Measurements from ENCODE around the gene REL. TPM values are rescaled to one million over a fixed set of nuclear protein-coding genes. Genes with fewer than 3 reads are reported as not detected.

REL gene
- total RNA-seq, 1 experiment from 2014 or later = 23.4 TPM

GRCh38 chr2:60948926-60949579 lies 67.7 kb downstream of the REL start:
- H3K36me3 Mint-ChIP-seq (ENCODE audit: insufficient read depth, unreplicated experiment) = no peaks in the 10 kb centered on the region
- no TSS peak for BruUV-seq (replicated peaks)
- no peaks in the 10 kb centered on the region for H3K4me1 Mint-ChIP-seq (ENCODE audit: low read depth, unreplicated experiment)
- DNase-seq = no peak
- H3K4me3 Mint-ChIP-seq (ENCODE audit: low read depth, unreplicated experiment) = no peak overlapping the region
- H3K27me3 Mint-ChIP-seq (ENCODE audit: unreplicated experiment) = no peaks in the 10 kb centered on the region
- no peak overlapping the region for H3K27ac Mint-ChIP-seq (ENCODE audit: unreplicated experiment)
- intact Hi-C loops (cut with micrococcal nuclease; ENCODE audit: unreplicated experiment) = no loop called here
- no peaks in the 10 kb centered on the region for H3K9me3 Mint-ChIP-seq (ENCODE audit: low read depth, unreplicated experiment)
- TF ChIP-seq CTCF (IDR thresholded peaks at IDR 0.05; ENCODE audit: unreplicated experiment) = no peak
- CTCF ChIA-PET = no interaction called here

GRCh38 chr2:60954139-60954538 lies 72.8 kb downstream of the REL start:
- peaks cover 18% of the 10 kb centered on the region for H3K4me1 Mint-ChIP-seq (ENCODE audit: low read depth, unreplicated experiment)
- H3K27ac Mint-ChIP-seq (ENCODE audit: unreplicated experiment) = no peak overlapping the region
- CTCF ChIA-PET = interaction anchor here (0.6 kb wide), 1 partner anchor 186 kb away, joined by 4 read pairs; no protein-coding TSS in a partner anchor
- intact Hi-C loops (cut with micrococcal nuclease; ENCODE audit: unreplicated experiment) = no loop called here
- H3K4me3 Mint-ChIP-seq (ENCODE audit: low read depth, unreplicated experiment) = no peak overlapping the region
- no TSS peak for BruUV-seq (replicated peaks)
- no peak for TF ChIP-seq CTCF (IDR thresholded peaks at IDR 0.05; ENCODE audit: unreplicated experiment)
- no peaks in the 10 kb centered on the region for H3K27me3 Mint-ChIP-seq (ENCODE audit: unreplicated experiment)
- H3K9me3 Mint-ChIP-seq (ENCODE audit: low read depth, unreplicated experiment) = no peaks in the 10 kb centered on the region
- DNase-seq = no peak
- H3K36me3 Mint-ChIP-seq (ENCODE audit: insufficient read depth, unreplicated experiment) = no peaks in the 10 kb centered on the region

- no TSS peak for BruUV-seq (replicated peaks)
- Mint-ChIP-seq H3K27me3 (ENCODE audit: unreplicated experiment) (no peaks in the 10 kb centered on the region), H3K4me3 (ENCODE audit: low read depth, unreplicated experiment) (no peak overlapping the region), H3K4me1 (ENCODE audit: low read depth, unreplicated experiment) (peaks cover 21% of the 10 kb centered on the region), H3K36me3 (ENCODE audit: insufficient read depth, unreplicated experiment) (no peaks in the 10 kb centered on the region), H3K9me3 (ENCODE audit: low read depth, unreplicated experiment) (no peaks in the 10 kb centered on the region), H3K27ac (ENCODE audit: unreplicated experiment) (peak overlapping the region; percentile 78)
- TF ChIP-seq CTCF (IDR thresholded peaks at IDR 0.05; ENCODE audit: unreplicated experiment) = no peak
- DNase-seq = no peak
- intact Hi-C loops (cut with micrococcal nuclease; ENCODE audit: unreplicated experiment) = no loop called here
- CTCF ChIA-PET = no interaction called here
These were observed 75.8 kb downstream of the REL start for GRCh38 chr2:60957224-60957623.

GRCh38 chr2:60957643-60958042 lies 76.3 kb downstream of the REL start:
- H3K27me3 Mint-ChIP-seq (ENCODE audit: unreplicated experiment) = no peaks in the 10 kb centered on the region
- BruUV-seq (replicated peaks) = no TSS peak
- intact Hi-C loops (cut with micrococcal nuclease; ENCODE audit: unreplicated experiment) = no loop called here
- H3K4me1 Mint-ChIP-seq (ENCODE audit: low read depth, unreplicated experiment) = peaks cover 21% of the 10 kb centered on the region
- peak; percentile 75 for DNase-seq
- no peak for TF ChIP-seq CTCF (IDR thresholded peaks at IDR 0.05; ENCODE audit: unreplicated experiment)
- no peaks in the 10 kb centered on the region for H3K36me3 Mint-ChIP-seq (ENCODE audit: insufficient read depth, unreplicated experiment)
- H3K9me3 Mint-ChIP-seq (ENCODE audit: low read depth, unreplicated experiment) = no peaks in the 10 kb centered on the region
- H3K27ac Mint-ChIP-seq (ENCODE audit: unreplicated experiment) = peak overlapping the region; percentile 78
- CTCF ChIA-PET = no interaction called here
- no peak overlapping the region for H3K4me3 Mint-ChIP-seq (ENCODE audit: low read depth, unreplicated experiment)
